ENCODE measurements around the gene ENTPD5.
"Not testable (repeated sequence)": the region's sequence is repeated elsewhere in the genome, so short reads cannot be mapped to it uniquely, and the experiment has no call there.

ENTPD5 gene

GRCh38 chr14:73942180-73942579 lies 76.9 kb downstream of the ENTPD5 start:
- DNase-seq = no peak

- DNase-seq = no peak
These were observed 82.1 kb downstream of the ENTPD5 start for GRCh38 chr14:73937012-73937411.

- DNase-seq = no peak
These were observed 82.5 kb downstream of the ENTPD5 start for GRCh38 chr14:73936548-73936947.

- no peak for DNase-seq
These were observed 83.4 kb downstream of the ENTPD5 start for GRCh38 chr14:73935666-73936065.

- no peak for DNase-seq
These were observed 94.8 kb downstream of the ENTPD5 start for GRCh38 chr14:73924337-73924736.

- not testable (repeated sequence) for DNase-seq
These were observed 99.6 kb downstream of the ENTPD5 start for GRCh38 chr14:73919457-73919856.

- DNase-seq = no peak
These were observed 102.8 kb downstream of the ENTPD5 start for GRCh38 chr14:73916324-73916723.

GRCh38 chr14:73913256-73913655 lies 105.8 kb downstream of the ENTPD5 start:
- no peak for DNase-seq

GRCh38 chr14:73909681-73910080 lies 109.4 kb downstream of the ENTPD5 start:
- DNase-seq = no peak

Measured in NCI-H146 (cell line).